ENCODE measurements around the gene MELTF.
"Not testable (repeated sequence)": the region's sequence is repeated elsewhere in the genome, so short reads cannot be mapped to it uniquely, and the experiment has no call there.

MELTF gene

GRCh38 chr3:197038679-197039462 is 9.3 kb upstream of the MELTF start:
- no peak for TF ChIP-seq CTCF (IDR thresholded peaks at IDR 0.05; ENCODE audit: insufficient read depth, low read length, poor library complexity, severe bottlenecking)
- TF ChIP-seq EZH2phosphoT487 (conservative IDR thresholded peaks at IDR 0.05; ENCODE audit: low read length), result no peak
- H3F3A ChIP-seq (ENCODE audit: insufficient read depth), result peaks cover 8% of the 10 kb centered on the region; the same call in 1 of the 2 replicates
- H3K36me3 ChIP-seq (ENCODE audit: low read length), result peaks cover 3% of the 10 kb centered on the region; the same call in 1 of the 2 replicates
- no peak overlapping the region for H3K9ac ChIP-seq (ENCODE audit: low read length)
- no peaks in the 10 kb centered on the region for H3K9me2 ChIP-seq (replicated peaks; ENCODE audit: insufficient read depth, low read length)
- H3K4me2 ChIP-seq (ENCODE audit: low read depth, low read length, poor library complexity, severe bottlenecking), result no peak overlapping the region
- H3K4me3 ChIP-seq (ENCODE audit: insufficient read depth, low read length, poor library complexity, severe bottlenecking), result no peak overlapping the region
- H2AFZ ChIP-seq (ENCODE audit: low read depth, low read length, severe bottlenecking), result no peak overlapping the region
- H3K9me3 ChIP-seq (ENCODE audit: insufficient read depth, low read length), result no peaks in the 10 kb centered on the region
- no peaks in the 10 kb centered on the region for H3K79me2 ChIP-seq (ENCODE audit: insufficient read depth, low read length)
- H3K27ac ChIP-seq (ENCODE audit: low read depth, low read length), result no peak overlapping the region
- H3K27me3 ChIP-seq (ENCODE audit: low read length), result no peaks in the 10 kb centered on the region
- H4K20me1 ChIP-seq (ENCODE audit: low read depth, low read length), result no peaks in the 10 kb centered on the region

DNA sequence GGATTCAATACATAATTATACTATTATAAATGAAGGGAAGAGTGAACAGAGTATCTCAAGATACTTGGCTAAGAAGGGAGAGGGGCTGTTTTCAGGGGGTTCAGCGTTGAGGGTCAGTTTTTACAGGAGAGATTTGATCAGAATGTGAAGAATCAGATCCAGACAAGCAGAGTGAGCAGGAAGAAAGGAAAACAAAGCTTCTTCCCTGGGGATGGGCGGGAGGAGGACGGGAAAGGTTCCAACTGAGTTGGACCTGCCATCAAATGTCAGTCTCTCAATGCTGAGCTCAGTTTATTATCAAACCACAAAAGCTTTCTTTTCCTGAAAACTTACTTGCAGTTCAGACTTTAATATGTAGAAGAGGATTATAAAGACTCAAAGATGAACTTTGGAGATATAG is 6.0 kb upstream of the MELTF start:
- TF ChIP-seq CTCF (IDR thresholded peaks at IDR 0.05; ENCODE audit: insufficient read depth, low read length, poor library complexity, severe bottlenecking) (no peak), EZH2phosphoT487 (conservative IDR thresholded peaks at IDR 0.05; ENCODE audit: low read length) (no peak)
- Histone ChIP-seq H3K4me2 (ENCODE audit: low read depth, low read length, poor library complexity, severe bottlenecking) (no peak overlapping the region), H2AFZ (ENCODE audit: low read depth, low read length, severe bottlenecking) (no peak overlapping the region), H3K9ac (ENCODE audit: low read length) (no peak overlapping the region), H3K9me2 (replicated peaks; ENCODE audit: insufficient read depth, low read length) (no peaks in the 10 kb centered on the region), H4K20me1 (ENCODE audit: low read depth, low read length) (no peaks in the 10 kb centered on the region), H3K79me2 (ENCODE audit: insufficient read depth, low read length) (no peaks in the 10 kb centered on the region), H3K9me3 (ENCODE audit: insufficient read depth, low read length) (no peaks in the 10 kb centered on the region), H3F3A (ENCODE audit: insufficient read depth) (no peaks in the 10 kb centered on the region), H3K36me3 (ENCODE audit: low read length) (no peaks in the 10 kb centered on the region), H3K27me3 (ENCODE audit: low read length) (no peaks in the 10 kb centered on the region), H3K27ac (ENCODE audit: low read depth, low read length) (no peak overlapping the region), H3K4me3 (ENCODE audit: insufficient read depth, low read length, poor library complexity, severe bottlenecking) (no peak overlapping the region)

DNA sequence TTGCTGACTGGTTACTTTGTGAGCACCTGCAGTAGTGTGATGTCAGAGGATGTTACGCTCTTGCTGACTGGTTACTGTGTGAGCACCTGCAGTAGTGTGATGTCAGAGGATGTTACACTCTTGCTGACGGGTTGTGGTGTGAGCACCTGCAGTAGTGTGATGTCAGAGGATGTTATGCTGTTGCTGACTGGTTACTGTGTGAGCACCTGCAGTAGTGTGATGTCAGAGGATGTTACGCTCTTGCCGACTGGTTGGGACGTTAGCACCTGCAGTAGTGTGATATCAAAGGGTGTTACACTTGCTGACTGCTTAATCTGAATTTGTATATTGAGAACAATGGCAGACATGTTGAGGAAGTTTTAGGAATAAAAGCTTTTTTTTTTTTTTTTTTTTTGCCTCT is 5.2 kb upstream of the MELTF start:
- not testable (repeated sequence) for H3F3A ChIP-seq (ENCODE audit: insufficient read depth); H3K36me3 ChIP-seq (ENCODE audit: low read length); H3K4me3 ChIP-seq (ENCODE audit: insufficient read depth, low read length, poor library complexity, severe bottlenecking); H3K9me2 ChIP-seq (replicated peaks; ENCODE audit: insufficient read depth, low read length); H4K20me1 ChIP-seq (ENCODE audit: low read depth, low read length); H3K9me3 ChIP-seq (ENCODE audit: insufficient read depth, low read length); H3K27me3 ChIP-seq (ENCODE audit: low read length); H2AFZ ChIP-seq (ENCODE audit: low read depth, low read length, severe bottlenecking); H3K79me2 ChIP-seq (ENCODE audit: insufficient read depth, low read length); H3K4me2 ChIP-seq (ENCODE audit: low read depth, low read length, poor library complexity, severe bottlenecking); H3K27ac ChIP-seq (ENCODE audit: low read depth, low read length); H3K9ac ChIP-seq (ENCODE audit: low read length)

DNA sequence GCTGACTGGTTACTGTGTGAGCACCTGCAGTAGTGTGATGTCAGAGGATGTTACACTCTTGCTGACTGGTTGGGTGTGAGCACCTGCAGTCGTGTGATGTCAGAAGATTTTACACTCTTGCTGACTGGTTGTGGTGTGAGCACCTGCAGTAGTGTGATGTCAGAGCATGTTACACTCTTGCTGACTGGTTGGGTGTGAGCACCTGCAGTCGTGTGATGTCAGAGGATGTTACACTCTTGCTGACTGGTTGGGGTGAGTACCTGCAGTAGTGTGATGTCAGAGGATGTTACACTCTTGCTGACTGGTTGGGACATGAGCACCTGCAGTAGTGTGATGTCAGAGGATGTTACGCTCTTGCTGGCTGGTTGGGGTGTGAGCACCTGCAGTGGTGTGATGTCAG is 4.1 kb upstream of the MELTF start:
- H3K9me3 ChIP-seq (ENCODE audit: insufficient read depth, low read length); H3K9ac ChIP-seq (ENCODE audit: low read length); H3K36me3 ChIP-seq (ENCODE audit: low read length); H3K79me2 ChIP-seq (ENCODE audit: insufficient read depth, low read length); H3K9me2 ChIP-seq (replicated peaks; ENCODE audit: insufficient read depth, low read length); H4K20me1 ChIP-seq (ENCODE audit: low read depth, low read length); H2AFZ ChIP-seq (ENCODE audit: low read depth, low read length, severe bottlenecking); H3F3A ChIP-seq (ENCODE audit: insufficient read depth); H3K27ac ChIP-seq (ENCODE audit: low read depth, low read length); H3K27me3 ChIP-seq (ENCODE audit: low read length); H3K4me2 ChIP-seq (ENCODE audit: low read depth, low read length, poor library complexity, severe bottlenecking); H3K4me3 ChIP-seq (ENCODE audit: insufficient read depth, low read length, poor library complexity, severe bottlenecking): not testable (repeated sequence)

Measured in SU-DHL-6 (cell line).